HCT116 (cell line): ENCODE data around the gene SAE1. TPM values are rescaled to one million over a fixed set of nuclear protein-coding genes. Genes with fewer than 3 reads are reported as not detected.

Experiments used
- ATAC-seq: fragments of 200-7000 bp; cut with Tn5 transposase; 2 replicates; pipeline ENCODE4 v1.9.1; 2020; ENCODE audit warnings: mild to moderate bottlenecking, moderate library complexity
- BruUV-seq: library from RNA; stranded (reverse); fragments of 400-500 nt; replicated peaks from 2 replicates; lab custom pipeline; 2021; lab: Mats Ljungman, UMichigan
- CTCF ChIA-PET: fragments of 300-600 bp; sonication (Branson Sonifier 250); formaldehyde crosslinking; loops from one replicate; lab custom pipeline; 2021; ENCODE audit warnings: antibody characterized with exemption; lab: Charles Lee
- POLR2A ChIA-PET: fragments of 300-600, 350-600 bp; sonication (Branson Sonifier 250); formaldehyde crosslinking; loops from one replicate; lab custom pipeline; 2021; ENCODE audit warnings: antibody characterized with exemption; lab: Charles Lee
- RAD21 ChIA-PET, 2 experiments: fragments of 300-600 bp; sonication (Branson Sonifier 250); formaldehyde crosslinking; loops; one replicate each; lab custom pipeline; 2023; ENCODE audit warnings: low total read pairs in 2 of 2; ENCODE audit not compliant: uncharacterized antibody in 2 of 2, unreplicated experiment in 2 of 2, low non-redundant PET in 1 of 2; lab: Charles Lee
- DNase-seq: peaks from one replicate; pipeline ENCODE4 v3.0.0-alpha.2; 2010; ENCODE audit warnings: low read depth, low spot score
- H2AFZ ChIP-seq: fragments of 200-600 bp; shearing (Covaris generic), sonication (generic); 2 replicates; pipeline ENCODE4 v1.6.1; 2017; ENCODE audit warnings: low read depth, mixed run types, mixed read lengths, antibody characterized with exemption, low read length; ENCODE audit not compliant: poor library complexity, severe bottlenecking
- H3K27ac ChIP-seq: 2 replicates; pipeline ENCODE4 v1.5.1; 2012; ENCODE audit warnings: low read depth, low read length
- H3K27me3 ChIP-seq: fragments of 200-600 bp; sonication (generic); 2 replicates; pipeline ENCODE4 v1.6.1; 2016; ENCODE audit warnings: mixed run types, low read length, mixed read lengths; ENCODE audit not compliant: insufficient read depth
- H3K36me3 ChIP-seq, 2 experiments: fragments of 200-500 bp in 1 of 2; fragments of 200-600 bp in 1 of 2; sonication (Bioruptor generic) in 1 of 2; sonication (generic) in 1 of 2; 2 replicates each; pipeline versions ENCODE4 v1.5.1 to v1.6.1; 2014 to 2016; ENCODE audit warnings: low read length in 2 of 2, inconsistent platforms in 1 of 2, mixed read lengths in 1 of 2, mixed run types in 1 of 2; ENCODE audit not compliant: insufficient read depth in 2 of 2, control insufficient read depth in 1 of 2
- H3K4me1 ChIP-seq, 2 experiments: fragments of 200-600 bp in 1 of 2; sonication (generic) in 1 of 2; 2 replicates each; pipeline versions ENCODE4 v1.5.1 to v1.6.1; 2012 to 2017; ENCODE audit warnings: low read length in 2 of 2, inconsistent platforms in 1 of 2, mild to moderate bottlenecking in 1 of 2, mixed read lengths in 1 of 2, mixed run types in 1 of 2, moderate library complexity in 1 of 2; ENCODE audit not compliant: insufficient read depth in 2 of 2, control insufficient read depth in 1 of 2
- H3K4me2 ChIP-seq: fragments of 200-600 bp; sonication (generic); 2 replicates; pipeline ENCODE4 v1.6.1; 2017; ENCODE audit warnings: mixed run types, low read length, mixed read lengths
- H3K4me3 ChIP-seq, 2 experiments: fragments of 200-600 bp in 1 of 2; sonication (generic) in 1 of 2; replicated peaks in 1 of 2; 2 replicates each; pipeline ENCODE4 v1.5.1; 2011 to 2016; ENCODE audit warnings: low read length in 2 of 2, control low read depth in 1 of 2, low read depth in 1 of 2, mild to moderate bottlenecking in 1 of 2, mixed read lengths in 1 of 2, mixed run types in 1 of 2
- H3K79me2 ChIP-seq: fragments of 200-600 bp; sonication (generic); 2 replicates; pipeline ENCODE4 v1.6.1; 2017; ENCODE audit warnings: mild to moderate bottlenecking, mixed run types, low read length, moderate library complexity, mixed read lengths; ENCODE audit not compliant: insufficient read depth
- H3K9ac ChIP-seq: fragments of 200-600 bp; sonication (generic); 2 replicates; pipeline ENCODE4 v1.6.1; 2016; ENCODE audit warnings: low read length, mixed read lengths
- H3K9me2 ChIP-seq: fragments of 200-600 bp; sonication (generic), shearing (Covaris generic); 2 replicates; pipeline ENCODE4 v1.6.1; 2017; ENCODE audit warnings: mixed run types, mild to moderate bottlenecking, moderate library complexity; ENCODE audit not compliant: insufficient read depth
- H3K9me3 ChIP-seq, 2 experiments: fragments of 200-500 bp in 1 of 2; fragments of 200-600 bp in 1 of 2; sonication (Bioruptor generic) in 1 of 2; sonication (generic) in 1 of 2; 2 replicates each; pipeline ENCODE4 v1.6.1; 2014 to 2017; ENCODE audit warnings: low read length in 2 of 2, mixed read lengths in 2 of 2, inconsistent platforms in 1 of 2, low read depth in 1 of 2, mild to moderate bottlenecking in 1 of 2, mixed run types in 1 of 2, moderate library complexity in 1 of 2; ENCODE audit not compliant: control insufficient read depth in 1 of 2, insufficient read depth in 1 of 2
- H4K20me1 ChIP-seq: fragments of 200-600 bp; sonication (generic), shearing (Covaris generic); 2 replicates; pipeline ENCODE4 v1.6.1; 2017; ENCODE audit warnings: mixed run types, mild to moderate bottlenecking, moderate library complexity; ENCODE audit not compliant: insufficient read depth
- CBX3 ChIP-seq: IDR thresholded peaks from 2 replicates; pipeline ENCODE4 v1.6.1; 2012; ENCODE audit warnings: low read depth
- EZH2 ChIP-seq: fragments of 200-600 bp; sonication (generic); IDR thresholded peaks from 2 replicates; pipeline ENCODE4 v1.6.1; 2017; ENCODE audit warnings: antibody characterized with exemption, mixed run types
- FOSL1 ChIP-seq: IDR thresholded peaks from 2 replicates; pipeline ENCODE4 v1.6.1; 2012; ENCODE audit warnings: low read depth
- JUND ChIP-seq: IDR thresholded peaks from 2 replicates; pipeline ENCODE4 v1.6.1; 2012
- RAD21 ChIP-seq: IDR thresholded peaks from 2 replicates; pipeline ENCODE4 v1.6.1; 2012; ENCODE audit warnings: low read depth, mild to moderate bottlenecking
- SP1 ChIP-seq: IDR thresholded peaks from 2 replicates; pipeline ENCODE4 v1.6.1; 2012; ENCODE audit warnings: low read depth
- TCF7L2 ChIP-seq: IDR thresholded peaks from 2 replicates; pipeline ENCODE4 v1.7.0; 2011; ENCODE audit warnings: borderline replicate concordance, inconsistent platforms; ENCODE audit not compliant: insufficient read depth, insufficient read length; ENCODE audit errors: extremely low read depth
- YY1 ChIP-seq: IDR thresholded peaks from 2 replicates; pipeline ENCODE4 v1.6.1; 2011; ENCODE audit warnings: low read length, low read depth, moderate library complexity, mild to moderate bottlenecking; ENCODE audit not compliant: insufficient replicate concordance; ENCODE audit errors: extremely low read depth
- ZFX ChIP-seq: fragments of 450-650 bp; IDR thresholded peaks from 2 replicates; pipeline ENCODE4 v1.6.1; 2017
- ZNF274 ChIP-seq: fragments of 200-500 bp; sonication (Bioruptor generic); IDR thresholded peaks from 2 replicates; pipeline ENCODE4 v1.6.1; 2014; ENCODE audit warnings: mild to moderate bottlenecking, low read depth, low read length, inconsistent platforms
- intact Hi-C: fragments of 100-400 bp; cut with micrococcal nuclease; formaldehyde crosslinking; loops from 2 replicates; pipeline ENCODE4 v1.10.0; 2022
- total RNA-seq: library from RNA; stranded (reverse); gene quantifications from one replicate; pipeline ENCODE4 v1.2.1, GENCODE V29; 2021; ENCODE audit not compliant: unreplicated experiment
- TF ChIP-seq, protein P1 (sequence below): IDR thresholded peaks from 2 replicates; pipeline ENCODE4 v1.6.1; 2012
- TF ChIP-seq, protein P2 (sequence below): IDR thresholded peaks from 2 replicates; pipeline ENCODE4 v1.6.1; 2011; ENCODE audit warnings: mild to moderate bottlenecking, low read length, moderate library complexity; ENCODE audit not compliant: insufficient replicate concordance; ENCODE audit errors: extremely low read depth
- TF ChIP-seq, protein P3 (sequence below), 3 experiments: fragments of 200-600 bp in 1 of 3; sonication (generic) in 1 of 3; IDR thresholded peaks in 2 of 3; conservative IDR thresholded peaks in 1 of 3; 2 replicates each; pipeline ENCODE4 v1.5.1; 2012 to 2017; ENCODE audit warnings: low read depth in 2 of 3, low read length in 2 of 3, antibody characterized with exemption in 1 of 3, borderline replicate concordance in 1 of 3, control low read depth in 1 of 3, mild to moderate bottlenecking in 1 of 3, mixed read lengths in 1 of 3, mixed run types in 1 of 3, moderate library complexity in 1 of 3; ENCODE audit not compliant: insufficient read depth in 1 of 3
- TF ChIP-seq, protein P4 (sequence below): IDR thresholded peaks from 2 replicates; pipeline ENCODE4 v1.6.1; 2012

Gene SAE1
- total RNA-seq, 1 experiment from 2014 or later = 213 TPM

DNA sequence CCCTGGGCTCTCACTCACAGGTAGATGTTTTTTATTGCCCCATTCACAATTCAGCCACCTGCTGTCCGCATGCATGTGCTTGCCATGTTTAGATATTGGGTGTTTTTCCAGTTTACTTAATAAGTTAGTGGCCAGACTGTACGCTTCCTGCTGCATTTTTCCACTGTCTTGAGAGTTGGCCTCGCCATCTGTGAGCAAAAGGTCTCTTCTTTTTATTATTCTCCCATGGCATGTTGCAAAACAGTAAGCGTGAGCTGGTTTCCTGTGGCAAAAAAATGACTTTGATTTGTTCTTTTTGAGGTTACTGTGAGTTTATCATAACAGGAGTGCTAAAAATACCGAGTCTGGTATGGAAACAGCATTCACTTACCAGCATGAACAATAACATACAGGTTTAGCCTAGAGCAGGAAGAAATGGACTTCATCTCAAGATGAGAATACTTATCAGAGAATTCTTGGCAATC lies 46.0 kb downstream of the SAE1 start:
- Histone ChIP-seq H3K9ac (no peak overlapping the region), H3K79me2 (peaks cover 79% of the 10 kb centered on the region)
- POLR2A ChIA-PET = interaction anchor here (1.4 kb wide), 1 partner anchor 10 kb away, joined by 3 read pairs; no protein-coding TSS in a partner anchor
- ATAC-seq = no peak
- TF ChIP-seq ZNF274 (no peak), JUND (no peak), RAD21 (no peak), ZFX (no peak), FOSL1 (no peak), SP1 (no peak), CBX3 (no peak), TCF7L2 (no peak), YY1 (no peak), EZH2 (no peak)
- TF ChIP-seq, protein P1, sequence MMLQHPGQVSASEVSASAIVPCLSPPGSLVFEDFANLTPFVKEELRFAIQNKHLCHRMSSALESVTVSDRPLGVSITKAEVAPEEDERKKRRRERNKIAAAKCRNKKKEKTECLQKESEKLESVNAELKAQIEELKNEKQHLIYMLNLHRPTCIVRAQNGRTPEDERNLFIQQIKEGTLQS = no peak
- TF ChIP-seq, protein P2, sequence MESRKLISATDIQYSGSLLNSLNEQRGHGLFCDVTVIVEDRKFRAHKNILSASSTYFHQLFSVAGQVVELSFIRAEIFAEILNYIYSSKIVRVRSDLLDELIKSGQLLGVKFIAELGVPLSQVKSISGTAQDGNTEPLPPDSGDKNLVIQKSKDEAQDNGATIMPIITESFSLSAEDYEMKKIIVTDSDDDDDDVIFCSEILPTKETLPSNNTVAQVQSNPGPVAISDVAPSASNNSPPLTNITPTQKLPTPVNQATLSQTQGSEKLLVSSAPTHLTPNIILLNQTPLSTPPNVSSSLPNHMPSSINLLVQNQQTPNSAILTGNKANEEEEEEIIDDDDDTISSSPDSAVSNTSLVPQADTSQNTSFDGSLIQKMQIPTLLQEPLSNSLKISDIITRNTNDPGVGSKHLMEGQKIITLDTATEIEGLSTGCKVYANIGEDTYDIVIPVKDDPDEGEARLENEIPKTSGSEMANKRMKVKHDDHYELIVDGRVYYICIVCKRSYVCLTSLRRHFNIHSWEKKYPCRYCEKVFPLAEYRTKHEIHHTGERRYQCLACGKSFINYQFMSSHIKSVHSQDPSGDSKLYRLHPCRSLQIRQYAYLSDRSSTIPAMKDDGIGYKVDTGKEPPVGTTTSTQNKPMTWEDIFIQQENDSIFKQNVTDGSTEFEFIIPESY = no peak
- TF ChIP-seq, protein P3, sequence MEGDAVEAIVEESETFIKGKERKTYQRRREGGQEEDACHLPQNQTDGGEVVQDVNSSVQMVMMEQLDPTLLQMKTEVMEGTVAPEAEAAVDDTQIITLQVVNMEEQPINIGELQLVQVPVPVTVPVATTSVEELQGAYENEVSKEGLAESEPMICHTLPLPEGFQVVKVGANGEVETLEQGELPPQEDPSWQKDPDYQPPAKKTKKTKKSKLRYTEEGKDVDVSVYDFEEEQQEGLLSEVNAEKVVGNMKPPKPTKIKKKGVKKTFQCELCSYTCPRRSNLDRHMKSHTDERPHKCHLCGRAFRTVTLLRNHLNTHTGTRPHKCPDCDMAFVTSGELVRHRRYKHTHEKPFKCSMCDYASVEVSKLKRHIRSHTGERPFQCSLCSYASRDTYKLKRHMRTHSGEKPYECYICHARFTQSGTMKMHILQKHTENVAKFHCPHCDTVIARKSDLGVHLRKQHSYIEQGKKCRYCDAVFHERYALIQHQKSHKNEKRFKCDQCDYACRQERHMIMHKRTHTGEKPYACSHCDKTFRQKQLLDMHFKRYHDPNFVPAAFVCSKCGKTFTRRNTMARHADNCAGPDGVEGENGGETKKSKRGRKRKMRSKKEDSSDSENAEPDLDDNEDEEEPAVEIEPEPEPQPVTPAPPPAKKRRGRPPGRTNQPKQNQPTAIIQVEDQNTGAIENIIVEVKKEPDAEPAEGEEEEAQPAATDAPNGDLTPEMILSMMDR (IDR thresholded peaks at IDR 0.05 in 2 of 3, conservative IDR thresholded peaks at IDR 0.05 in 1 of 3; ENCODE audit: borderline replicate concordance in 1 of 3, insufficient read depth in 1 of 3, low read depth in 2 of 3, low read length in 2 of 3) = no peak
- TF ChIP-seq, protein P4, sequence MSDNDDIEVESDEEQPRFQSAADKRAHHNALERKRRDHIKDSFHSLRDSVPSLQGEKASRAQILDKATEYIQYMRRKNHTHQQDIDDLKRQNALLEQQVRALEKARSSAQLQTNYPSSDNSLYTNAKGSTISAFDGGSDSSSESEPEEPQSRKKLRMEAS = no peak
- TF ChIP-seq, all 23 proteins: peak for 0
- H3K9me2 ChIP-seq = no peaks in the 10 kb centered on the region
- H3K9me3 ChIP-seq = no peaks in the 10 kb centered on the region
- H4K20me1 ChIP-seq = 0 out of 2 replicates have a peak, but pooled peaks cover 7% of the 10 kb centered on the region
- H3K36me3 ChIP-seq = peaks cover 21 to 42% of the 10 kb centered on the region in 2 experiments; a peak in 3 of 4 replicates
- intact Hi-C loops = no loop called here
- ChIA-PET RAD21 (no interaction called here), CTCF (no interaction called here)
- H3K27me3 ChIP-seq = no peaks in the 10 kb centered on the region
- no peak for DNase-seq
- BruUV-seq = no TSS peak
- peak overlapping the region; percentile 38 for H3K27ac ChIP-seq
- no peak overlapping the region for H3K4me3 ChIP-seq
- no peak overlapping the region for H3K4me2 ChIP-seq
- peaks cover 3 to 10% of the 10 kb centered on the region in 2 experiments; a peak in 3 of 4 replicates for H3K4me1 ChIP-seq
- H2AFZ ChIP-seq = no peak overlapping the region
